GM20431 (cell line): Measurements from ENCODE around the gene PRKCI.
"Not testable (repeated sequence)": the region's sequence is repeated elsewhere in the genome, so short reads cannot be mapped to it uniquely, and the experiment has no call there.

Source experiments
- in situ Hi-C: fragments of 300-500 bp; cut with MseI, MboI; formaldehyde crosslinking; loops from one replicate; pipeline ENCODE4 v1.15.0; 2020; ENCODE audit warnings: low sequenced_read_pairs; ENCODE audit not compliant: unreplicated experiment

Gene PRKCI

DNA sequence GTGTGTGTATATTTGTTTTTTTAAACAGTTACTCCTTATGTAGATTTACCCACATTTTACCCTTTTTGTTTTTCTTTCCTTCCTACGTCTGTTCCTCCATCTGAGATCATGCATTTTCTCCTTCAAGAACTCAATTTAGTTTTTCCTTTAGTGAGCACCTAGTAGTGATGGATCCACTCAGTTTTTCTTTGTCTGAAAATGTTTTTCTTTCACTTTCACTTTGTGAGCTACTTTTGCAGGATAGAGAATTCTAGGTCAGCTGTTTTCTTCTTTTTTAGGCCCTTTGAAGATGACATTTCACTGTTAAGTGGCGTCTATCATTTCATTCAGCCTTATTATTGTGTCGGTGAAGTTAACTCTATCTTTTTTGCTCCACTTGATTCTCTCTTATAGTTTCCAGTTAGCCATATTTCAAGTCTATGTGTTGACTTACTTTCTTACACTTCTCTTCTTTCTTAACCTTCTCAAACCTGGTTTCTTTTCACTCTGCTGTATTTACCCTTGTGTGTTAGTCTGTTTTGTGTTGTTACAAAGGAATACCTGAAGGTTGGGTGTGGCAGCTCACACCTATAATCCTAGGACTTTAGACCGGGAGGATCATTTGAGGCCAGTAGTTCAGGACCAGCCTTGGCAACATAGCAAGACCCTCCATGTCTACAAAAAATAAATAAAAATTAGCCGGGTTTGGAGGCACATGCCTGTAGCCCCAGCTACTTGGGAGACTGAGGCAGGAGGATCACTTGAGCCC is 55.8 kb downstream of the PRKCI start:
- in situ Hi-C loops = no loop called here

DNA sequence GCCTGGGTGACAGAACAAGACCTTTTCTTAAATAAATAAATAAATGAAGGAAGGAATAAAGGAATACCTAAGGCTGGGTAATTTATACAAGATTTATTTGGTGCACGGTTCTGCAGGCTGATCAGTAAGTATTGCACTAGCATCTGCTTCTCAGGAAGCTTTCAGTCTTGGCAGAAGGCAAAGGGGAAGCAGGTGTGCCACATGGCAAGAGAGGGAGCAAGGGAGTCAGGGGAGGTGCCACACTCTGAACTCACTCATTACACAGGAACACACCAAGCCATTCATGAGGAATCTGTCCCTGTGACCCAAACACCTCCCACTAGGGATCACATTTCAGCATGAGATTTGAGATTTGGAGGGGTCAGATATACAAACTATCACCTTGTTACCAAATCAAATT is 56.4 kb downstream of the PRKCI start:
- in situ Hi-C loops = no loop called here

DNA sequence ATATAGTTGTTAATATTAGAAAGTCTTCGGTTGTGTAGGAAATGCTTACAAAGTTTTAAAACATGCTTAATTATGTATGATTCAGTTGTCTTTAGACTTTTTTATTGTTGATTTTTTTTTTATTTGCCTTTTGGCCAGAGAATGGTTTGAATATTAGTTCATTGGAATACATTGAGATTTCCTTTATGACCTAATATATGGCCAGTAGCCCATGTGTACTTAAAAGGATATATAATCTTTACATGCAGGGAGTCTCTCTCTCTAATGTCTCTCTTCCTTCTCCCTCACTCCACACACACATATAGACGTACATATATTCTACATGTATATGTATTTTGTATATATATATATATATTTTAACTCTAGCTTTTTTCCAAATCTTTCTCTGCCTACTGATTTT is 68.0 kb downstream of the PRKCI start:
- in situ Hi-C loops = no loop called here

DNA sequence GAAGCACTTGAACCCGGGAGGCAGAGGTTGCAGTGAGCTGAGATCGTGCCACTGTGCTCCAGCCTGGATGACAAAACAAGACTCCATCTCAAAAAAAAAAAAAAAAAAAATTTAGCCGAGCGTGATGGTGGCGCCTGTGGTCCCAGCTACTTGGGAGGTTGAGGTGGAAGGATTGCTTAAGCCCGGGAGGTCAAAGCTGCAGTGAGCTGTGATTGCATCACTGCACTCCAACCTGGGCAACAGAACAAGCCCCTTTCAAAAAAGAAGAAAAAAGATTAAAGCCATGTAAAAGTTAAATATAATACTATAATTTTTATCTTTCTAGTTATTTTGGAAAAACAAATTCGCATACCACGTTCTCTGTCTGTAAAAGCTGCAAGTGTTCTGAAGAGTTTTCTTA is 73.4 kb downstream of the PRKCI start:
- in situ Hi-C loops = no loop called here

DNA sequence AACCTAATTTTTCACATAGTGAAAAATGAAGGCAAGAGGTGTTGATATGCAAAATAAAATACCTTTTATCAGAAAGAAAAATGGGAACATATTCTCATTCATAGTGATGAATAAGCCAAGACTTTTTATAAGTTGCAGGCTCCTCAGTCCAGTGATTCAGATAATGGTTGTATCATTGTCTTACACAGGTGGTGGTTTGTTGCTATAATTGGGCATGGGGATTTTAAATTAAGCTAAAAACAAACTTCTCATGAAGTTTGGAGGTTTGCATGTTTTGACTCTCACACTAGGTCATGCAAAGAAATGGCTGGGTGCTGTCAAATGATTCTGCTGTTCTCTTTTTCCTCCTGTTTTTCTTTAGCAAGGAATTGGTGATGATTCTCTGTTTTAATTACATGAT is 74.5 kb downstream of the PRKCI start:
- in situ Hi-C loops = no loop called here

DNA sequence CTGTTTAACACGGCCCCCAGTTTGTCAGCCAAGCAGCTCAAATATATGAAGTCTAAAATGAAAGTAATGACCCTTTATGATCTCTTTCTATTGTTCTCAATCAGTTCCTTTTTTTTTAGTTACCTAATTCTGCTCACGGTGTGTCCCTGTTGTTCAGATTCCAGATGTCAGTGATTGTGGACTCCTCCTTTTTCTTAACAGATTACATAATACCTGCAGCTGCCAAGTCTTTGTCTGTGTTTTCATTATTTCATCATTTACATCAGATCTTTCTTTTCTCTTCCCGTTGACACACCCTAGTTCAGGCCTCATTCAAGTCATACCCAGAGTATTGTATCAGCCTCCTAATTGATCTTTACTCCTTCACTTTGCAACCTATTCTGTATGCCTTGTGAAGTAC is 79.2 kb downstream of the PRKCI start:
- in situ Hi-C loops = loop anchor here (25.0 kb wide), 3 partner anchors 111 to 511 kb away; partner anchors contain the start of gene CLDN11

DNA sequence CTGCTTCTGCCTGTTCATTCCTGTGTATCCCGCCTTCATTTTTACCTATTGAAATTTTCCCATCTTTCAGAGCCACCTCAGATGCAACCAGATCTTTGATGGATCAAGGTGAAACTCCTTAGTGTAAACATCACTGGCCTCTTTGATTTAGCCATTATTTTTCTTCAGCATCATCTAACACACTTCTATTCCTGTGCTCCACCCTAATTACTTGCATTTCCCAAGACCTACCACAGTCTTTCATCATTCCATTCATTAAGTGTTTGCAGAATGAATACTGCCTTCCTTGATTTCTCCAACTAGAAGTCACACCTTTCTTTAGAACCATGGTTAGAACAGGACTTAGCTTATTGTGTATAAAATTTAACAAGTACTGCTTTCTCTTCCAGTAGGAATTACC is 79.8 kb downstream of the PRKCI start:
- in situ Hi-C loops = loop anchor here (25.0 kb wide), 3 partner anchors 110 to 510 kb away; partner anchors contain the start of gene CLDN11

DNA sequence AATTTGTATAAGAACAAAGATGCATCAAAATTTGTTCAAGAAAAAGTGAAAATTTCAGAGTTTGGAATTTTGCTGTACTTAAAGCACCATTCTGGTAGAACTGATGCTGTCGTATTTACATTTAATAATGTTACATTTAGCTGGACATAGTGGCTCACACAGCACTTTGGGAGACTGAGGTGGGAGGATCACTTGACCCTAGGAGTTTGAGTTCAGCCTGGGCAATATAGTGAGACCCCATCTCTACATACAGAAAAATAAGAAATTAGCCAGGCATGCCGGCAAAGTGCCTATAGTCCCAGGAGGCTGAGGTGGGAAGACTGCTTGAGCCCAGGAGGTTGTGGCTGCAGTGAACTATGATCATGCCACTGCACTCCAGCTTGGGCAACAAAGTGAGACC is 83.8 kb downstream of the PRKCI start:
- in situ Hi-C loops = loop anchor here (25.0 kb wide), 3 partner anchors 106 to 506 kb away; partner anchors contain the start of gene CLDN11

DNA sequence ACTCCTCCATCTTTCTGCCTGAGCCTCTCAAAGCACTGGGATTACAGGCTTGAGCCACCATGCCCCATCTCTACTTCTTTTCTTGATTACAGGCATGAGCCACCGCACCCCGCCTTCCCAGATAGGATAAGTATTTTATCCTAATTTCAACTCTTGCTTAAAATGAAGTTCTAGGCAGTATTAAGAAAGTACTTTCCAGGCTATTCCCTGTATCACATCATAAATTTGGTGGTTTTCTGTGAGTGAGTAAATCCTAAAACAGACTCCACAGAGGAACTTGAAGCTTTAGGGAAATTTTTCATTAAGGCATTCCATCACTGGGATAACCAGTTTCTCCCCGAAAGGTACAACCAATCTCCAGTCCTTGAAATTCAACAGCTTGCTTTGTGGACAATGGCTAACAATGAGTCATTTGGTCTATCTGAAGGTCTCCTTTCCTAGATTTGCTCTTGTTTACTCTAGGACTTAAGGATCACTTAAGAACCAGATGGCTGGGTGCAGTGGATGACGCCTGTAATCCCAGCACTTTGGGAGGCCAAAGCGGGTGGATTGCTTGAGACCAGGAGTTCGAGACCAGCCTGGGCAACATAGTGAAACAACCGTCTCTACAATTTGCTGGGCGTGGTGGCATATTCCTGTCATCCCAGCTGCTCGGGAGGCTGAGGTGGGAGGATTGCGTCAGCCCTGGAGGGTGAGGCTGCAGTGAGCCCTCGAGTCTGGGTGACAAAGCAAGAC is 85.6 kb downstream of the PRKCI start:
- in situ Hi-C loops = loop anchor here (25.0 kb wide), 3 partner anchors 104 to 504 kb away; partner anchors contain the start of gene CLDN11

DNA sequence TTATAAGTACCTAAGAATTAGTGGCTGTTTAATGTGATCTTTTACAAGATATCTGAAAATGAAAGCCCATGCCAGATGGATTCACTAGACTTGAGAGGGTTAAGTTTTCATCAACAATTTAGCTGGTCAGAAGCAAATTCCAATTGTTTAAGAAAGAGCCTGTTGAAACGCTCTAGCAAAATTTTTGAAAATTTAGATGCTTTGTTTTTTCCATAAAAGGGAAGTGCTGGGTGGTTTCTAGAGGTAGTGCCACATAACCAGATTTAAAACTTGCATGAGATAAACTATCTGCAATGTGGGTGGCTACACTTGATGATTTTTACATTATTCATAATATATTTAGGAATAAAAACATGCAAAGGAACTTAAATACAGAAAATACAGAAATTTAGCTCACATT is 86.8 kb downstream of the PRKCI start:
- in situ Hi-C loops = loop anchor here (25.0 kb wide), 3 partner anchors 103 to 503 kb away; partner anchors contain the start of gene CLDN11

DNA sequence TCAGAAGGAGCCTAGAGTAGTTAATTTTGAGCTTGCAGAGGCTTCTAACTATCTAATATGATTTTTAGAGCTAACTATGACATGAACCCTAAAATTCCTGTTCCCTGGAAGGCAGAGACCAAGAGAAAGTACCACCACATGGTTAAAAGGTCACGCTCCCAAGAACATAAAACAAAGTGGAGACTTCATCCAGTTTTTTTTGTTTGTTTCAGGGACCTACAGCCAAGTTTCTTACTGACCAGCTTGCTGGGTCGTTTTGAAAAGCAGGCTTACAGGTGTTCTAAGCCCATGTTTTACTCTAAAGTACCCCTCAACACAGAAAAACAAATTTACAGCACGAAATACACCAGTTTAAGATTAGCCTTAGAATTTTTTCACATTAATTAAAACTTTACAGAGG is 95.7 kb downstream of the PRKCI start:
- in situ Hi-C loops = loop anchor here (25.0 kb wide), 3 partner anchors 94 to 494 kb away; partner anchors contain the start of gene CLDN11

DNA sequence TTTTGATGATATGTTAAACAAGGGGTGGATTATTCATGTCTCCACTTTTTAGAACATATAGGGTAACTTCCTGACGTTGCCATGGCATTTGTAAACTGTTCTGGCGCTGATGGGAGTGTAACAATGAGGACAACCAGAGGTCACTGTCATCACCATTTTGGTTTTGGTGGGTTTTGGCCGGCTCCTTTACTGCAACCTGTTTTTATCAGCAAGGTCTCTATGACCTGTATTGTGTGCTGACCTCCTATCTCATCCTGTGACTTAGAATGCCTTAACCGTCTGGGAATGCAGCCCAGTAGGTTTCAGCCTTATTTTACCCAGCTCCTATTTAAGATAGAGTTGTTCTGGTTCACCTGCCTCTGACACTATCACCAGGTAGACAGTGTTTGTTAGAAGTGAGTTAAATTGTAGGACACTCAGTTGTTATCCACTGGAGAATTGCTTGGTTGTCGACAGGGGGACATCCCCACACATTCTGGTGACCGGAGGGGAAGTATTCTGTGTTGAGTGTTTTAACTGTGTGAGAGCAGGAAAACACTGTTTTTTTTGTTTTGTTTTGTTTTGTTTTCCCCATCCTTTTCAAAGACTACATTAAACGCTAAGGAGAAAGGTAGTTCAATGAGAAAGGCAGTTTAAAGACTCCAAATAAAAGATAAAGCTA is 98.4 kb downstream of the PRKCI start:
- in situ Hi-C loops = loop anchor here (25.0 kb wide), 3 partner anchors 92 to 492 kb away; partner anchors contain the start of gene CLDN11

DNA sequence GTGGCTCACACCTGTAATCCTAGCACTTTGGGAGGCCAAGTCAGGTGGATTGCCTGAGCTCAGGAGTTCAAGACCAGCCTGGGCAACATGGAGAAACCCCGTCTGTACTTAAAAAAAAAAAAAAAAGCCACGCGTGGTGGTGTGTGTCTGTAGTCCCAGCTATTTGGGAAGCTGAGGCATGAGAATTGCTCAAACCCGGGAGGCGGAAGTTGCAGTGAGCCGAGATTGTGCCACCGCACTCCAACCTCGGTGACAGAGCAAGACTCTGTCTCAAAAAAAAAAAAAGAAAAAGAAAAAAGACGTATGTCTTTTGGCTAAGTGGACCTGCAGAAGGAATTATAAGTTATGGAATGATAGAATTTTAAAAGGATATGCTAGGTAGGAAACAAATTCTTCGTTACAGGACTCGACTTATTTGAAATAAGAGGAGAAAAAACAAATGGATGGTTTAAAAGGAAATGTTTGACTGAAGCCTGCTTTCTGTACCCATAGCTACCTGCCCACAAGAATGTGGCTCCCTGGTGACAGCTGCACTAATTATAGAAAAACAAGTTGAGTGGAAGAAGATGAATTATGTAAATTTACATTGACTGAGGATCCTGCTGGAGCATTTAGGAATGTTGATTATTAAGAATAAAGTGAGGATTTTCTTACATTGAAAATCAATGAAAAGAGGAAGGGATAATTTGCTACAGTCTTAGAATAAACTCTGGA is 99.3 kb downstream of the PRKCI start:
- in situ Hi-C loops = loop anchor here (25.0 kb wide), 3 partner anchors 91 to 491 kb away; partner anchors contain the start of gene CLDN11

DNA sequence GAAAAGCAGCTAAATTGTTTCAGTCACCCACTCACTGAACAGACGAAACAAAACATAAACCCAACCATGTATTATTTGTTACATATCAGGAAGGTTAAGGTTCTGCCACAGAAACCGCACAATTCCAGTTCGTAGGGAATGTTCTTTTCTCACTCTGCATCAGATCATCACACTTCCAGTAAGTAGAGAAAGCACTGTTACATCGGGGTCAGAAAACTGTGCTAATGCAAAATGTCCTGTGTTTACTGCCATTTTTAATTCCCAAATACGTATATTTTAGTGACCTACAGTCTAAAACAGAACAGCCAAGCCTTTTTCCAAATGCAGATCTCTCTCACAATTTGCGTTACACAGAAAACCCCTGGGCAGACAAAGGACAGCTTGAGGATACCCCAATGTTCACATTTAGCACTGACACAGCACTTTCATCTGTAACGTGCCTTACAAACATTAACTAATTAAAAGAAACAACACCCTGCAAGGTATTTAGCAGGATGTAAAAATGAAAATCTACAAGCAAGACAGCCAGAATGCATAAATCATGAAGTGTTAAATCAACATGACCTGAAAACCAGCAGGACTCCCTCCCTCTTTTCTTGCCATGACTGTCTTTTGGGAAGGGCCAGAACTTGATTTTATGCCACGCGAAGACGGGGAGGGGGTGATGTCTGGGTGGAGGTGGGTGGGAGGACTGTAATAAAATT is 100.5 kb downstream of the PRKCI start:
- in situ Hi-C loops = loop anchor here (25.0 kb wide), 3 partner anchors 90 to 490 kb away; partner anchors contain the start of gene CLDN11

DNA sequence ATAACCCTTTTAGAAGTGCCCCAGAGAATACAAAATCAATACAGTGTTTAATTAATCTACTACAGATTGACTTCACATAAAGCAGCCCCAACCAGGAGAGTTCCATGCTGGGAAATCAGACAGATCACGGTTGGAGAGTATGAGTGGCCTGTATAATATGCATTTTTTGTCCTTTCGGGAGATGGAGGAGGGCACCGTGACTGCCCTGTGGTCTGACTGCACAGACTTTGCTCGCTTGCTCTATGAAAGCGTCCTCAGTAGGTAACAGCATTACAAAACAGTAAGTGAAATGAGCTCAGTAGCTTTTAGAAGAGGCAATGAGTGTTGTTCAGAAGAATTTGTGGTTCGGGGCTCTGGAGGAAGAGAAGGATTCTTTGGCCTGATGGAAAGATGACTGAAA is 101.1 kb downstream of the PRKCI start:
- in situ Hi-C loops = loop anchor here (25.0 kb wide), 3 partner anchors 89 to 489 kb away; partner anchors contain the start of gene CLDN11

DNA sequence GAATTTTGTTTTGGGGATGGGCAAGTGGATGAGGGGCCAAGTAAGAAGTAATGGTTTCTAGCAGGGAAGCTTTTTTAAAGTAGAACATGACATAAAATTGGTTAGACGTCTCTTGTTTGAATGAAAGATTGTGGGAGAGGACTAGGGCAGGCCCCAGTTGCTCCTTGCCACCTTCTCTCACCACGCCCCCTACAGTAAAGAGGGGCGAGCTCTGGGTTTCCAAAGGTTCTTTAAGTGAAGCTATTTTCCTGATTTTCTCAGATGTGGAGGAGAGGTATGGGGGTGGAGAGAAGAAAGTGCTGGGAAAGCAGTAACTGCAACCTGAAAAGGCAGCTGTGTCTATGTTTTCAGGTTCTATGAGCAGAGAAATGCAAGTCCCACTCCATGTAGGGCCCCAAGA is 102.7 kb downstream of the PRKCI start:
- in situ Hi-C loops = loop anchor here (25.0 kb wide), 3 partner anchors 87 to 487 kb away; partner anchors contain the start of gene CLDN11

DNA sequence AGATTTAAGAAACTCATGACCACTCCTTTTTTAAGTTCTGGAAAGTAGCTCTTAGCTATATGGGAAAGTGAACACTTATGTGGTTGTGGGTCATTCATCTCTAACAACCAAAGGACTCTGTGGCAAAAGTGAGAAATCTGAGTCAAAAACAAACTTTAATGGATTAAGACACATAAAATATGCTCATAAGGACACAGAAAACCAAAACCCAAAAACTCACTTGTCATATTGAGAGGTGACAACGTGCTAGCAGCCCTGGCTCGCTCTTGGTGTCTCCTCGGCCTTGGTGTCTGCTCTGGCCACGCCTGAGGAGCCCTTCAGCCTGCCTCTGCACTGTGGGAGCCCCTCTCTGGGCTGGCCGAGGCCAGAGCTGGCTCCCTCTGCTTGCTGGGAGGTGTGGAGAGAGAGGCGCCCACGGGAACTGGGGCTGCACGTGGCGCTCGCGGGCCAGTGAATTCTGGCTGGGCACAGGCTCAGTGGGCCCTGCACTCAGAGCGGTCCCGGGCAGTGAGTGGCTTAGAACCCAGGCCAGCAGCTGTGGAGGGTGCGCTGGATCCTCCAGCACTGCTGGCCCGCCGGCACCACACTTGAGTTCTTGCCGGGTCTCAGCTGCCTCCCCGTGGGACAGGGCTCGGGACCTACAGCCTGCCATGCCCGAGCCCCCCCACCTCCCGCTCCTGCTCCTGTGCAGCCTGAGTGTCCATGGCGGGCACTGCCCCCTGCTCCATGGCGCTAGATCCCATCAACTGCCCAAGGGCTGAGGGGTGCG is 105.0 kb downstream of the PRKCI start:
- in situ Hi-C loops = no loop called here

DNA sequence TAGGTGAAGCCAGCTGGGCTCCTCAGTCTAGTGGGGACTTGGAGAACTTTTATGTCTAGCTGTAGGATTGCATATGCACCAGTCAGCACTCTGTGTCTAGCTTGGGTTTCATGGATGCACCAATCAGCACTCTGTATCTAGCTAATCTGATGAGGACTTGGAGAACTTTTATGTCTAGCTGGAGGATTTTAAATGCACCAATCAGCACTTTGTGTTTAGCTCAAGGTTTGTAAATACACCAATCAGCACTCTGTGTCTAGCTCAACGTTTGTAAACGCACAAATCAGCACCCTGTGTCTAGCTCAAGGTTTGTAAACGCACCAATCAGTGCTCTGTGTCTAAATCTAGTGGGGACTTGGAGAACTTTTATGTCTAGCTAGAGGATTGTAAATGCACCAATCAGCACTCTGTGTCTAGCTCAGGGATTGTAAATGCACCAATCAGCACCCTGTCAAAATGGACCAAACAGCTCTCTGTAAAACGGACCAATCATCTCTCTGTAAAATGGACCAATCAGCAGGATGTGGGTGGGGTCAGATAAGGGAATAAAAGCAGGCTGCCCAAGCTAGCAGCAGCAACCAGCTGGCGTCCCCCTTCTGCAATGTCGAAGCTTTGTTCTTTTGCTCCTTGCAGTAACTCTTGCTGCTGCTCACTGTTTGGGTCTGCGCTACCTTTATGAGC is 105.8 kb downstream of the PRKCI start:
- in situ Hi-C loops = not testable (repeated sequence)
